HepG2 (cell line): Measurements from ENCODE around the gene MFRP.
A peak's percentile ranks its signal among the peaks of the same experiment; 100 is the strongest.

Source experiments
- EZH2 ChIP-seq: conservative IDR thresholded peaks from 2 replicates; pipeline ENCODE4 v1.6.1; 2012; ENCODE audit warnings: mild to moderate bottlenecking, low read depth, low read length, moderate library complexity
- FOXA1 ChIP-seq, 2 experiments: fragments of 450-650 bp in 1 of 2; sonication (generic) in 1 of 2; formaldehyde crosslinking in 1 of 2; IDR thresholded peaks; 2 replicates each; pipeline versions ENCODE4 v1.4.0 to v1.6.1; 2016 to 2020; ENCODE audit warnings: missing genetic modification reagents in 1 of 2
- SMYD3 ChIP-seq: sonication (generic); formaldehyde crosslinking; IDR thresholded peaks from 2 replicates; pipeline ENCODE4 v1.8.1; 2023; ENCODE audit warnings: mild to moderate bottlenecking, missing genetic modification reagents
- SRSF9 ChIP-seq: fragments of 200-400 bp; formaldehyde crosslinking; IDR thresholded peaks from 2 replicates; pipeline ENCODE4 v1.6.1; 2018; ENCODE audit warnings: borderline replicate concordance, mild to moderate bottlenecking, low read depth, low read length; ENCODE audit not compliant: insufficient read depth, poor library complexity, severe bottlenecking
- TAF1 ChIP-seq: sonication (generic); formaldehyde crosslinking; IDR thresholded peaks from 2 replicates; pipeline ENCODE4 v1.4.0; 2020; ENCODE audit warnings: missing genetic modification reagents
- ZFP36 ChIP-seq: fragments of 150-350 bp; IDR thresholded peaks from 2 replicates; pipeline ENCODE4 v1.6.1; 2018; ENCODE audit warnings: borderline replicate concordance, low read length, low read depth; ENCODE audit not compliant: partially characterized antibody
- ZNF317 ChIP-seq: sonication (generic); formaldehyde crosslinking; IDR thresholded peaks from 2 replicates; pipeline ENCODE4 v1.5.0; 2020; ENCODE audit warnings: mild to moderate bottlenecking, missing genetic modification reagents
- ZNF362 ChIP-seq: sonication (generic); formaldehyde crosslinking; IDR thresholded peaks from 2 replicates; pipeline ENCODE4 v1.4.0; 2020; ENCODE audit warnings: missing genetic modification reagents, mild to moderate bottlenecking, borderline replicate concordance
- ZNF703 ChIP-seq: sonication (generic); formaldehyde crosslinking; IDR thresholded peaks from 2 replicates; pipeline ENCODE4 v1.5.1; 2020; ENCODE audit warnings: missing genetic modification reagents, mild to moderate bottlenecking, moderate library complexity, borderline replicate concordance
- TF ChIP-seq, protein P1 (sequence below): sonication (generic); formaldehyde crosslinking; IDR thresholded peaks from 2 replicates; pipeline ENCODE4 v1.5.0; 2020; ENCODE audit warnings: mild to moderate bottlenecking, missing genetic modification reagents, moderate library complexity

DNA sequence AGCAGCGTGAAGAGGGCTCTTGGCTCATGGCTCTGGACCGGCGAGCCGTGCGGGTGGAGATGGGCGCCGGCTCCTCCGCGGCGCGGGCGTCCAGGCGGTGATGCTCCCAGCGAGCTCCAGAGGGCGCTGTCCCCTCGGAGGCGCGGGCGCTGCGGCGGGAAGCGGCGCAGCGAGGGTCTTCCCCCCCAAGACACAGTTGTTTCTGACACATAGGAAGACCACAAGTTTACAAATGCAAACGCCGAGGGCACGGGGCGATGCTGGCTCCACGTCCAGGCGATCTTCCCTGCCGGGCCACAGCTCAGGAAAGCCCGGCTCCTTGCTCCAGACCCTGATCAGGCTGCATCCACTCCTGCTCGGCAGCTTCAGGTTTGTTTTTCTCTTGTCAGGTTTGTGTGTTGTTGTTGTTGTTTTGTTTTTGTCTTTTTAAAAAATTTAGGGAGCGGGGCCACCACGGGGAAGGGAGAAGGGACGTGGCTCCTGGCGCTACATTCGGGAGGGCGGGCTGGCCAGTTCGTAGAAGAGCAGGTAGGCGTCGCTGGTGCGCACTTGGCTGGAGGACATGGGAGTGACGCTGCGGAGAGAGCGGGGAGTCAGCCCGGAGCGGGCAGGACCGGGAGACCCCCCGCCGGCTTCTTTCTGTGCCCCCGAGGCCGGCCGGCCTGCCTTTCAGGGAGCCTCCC is 10.0 kb upstream of the MFRP start:
- TF ChIP-seq SMYD3 (CRISPR knock-in tag) (no peak), ZFP36 (no peak), ZNF362 (no peak), SRSF9 (no peak), ZNF703 (no peak), EZH2 (no peak), TAF1 (CRISPR knock-in tag) (no peak), FOXA1 (IDR thresholded peaks at IDR 0.05) (no peak), FOXA1 (CRISPR knock-in tag; IDR thresholded peaks at IDR 0.05) (no peak), ZNF317 (no peak)
- TF ChIP-seq, protein P1, sequence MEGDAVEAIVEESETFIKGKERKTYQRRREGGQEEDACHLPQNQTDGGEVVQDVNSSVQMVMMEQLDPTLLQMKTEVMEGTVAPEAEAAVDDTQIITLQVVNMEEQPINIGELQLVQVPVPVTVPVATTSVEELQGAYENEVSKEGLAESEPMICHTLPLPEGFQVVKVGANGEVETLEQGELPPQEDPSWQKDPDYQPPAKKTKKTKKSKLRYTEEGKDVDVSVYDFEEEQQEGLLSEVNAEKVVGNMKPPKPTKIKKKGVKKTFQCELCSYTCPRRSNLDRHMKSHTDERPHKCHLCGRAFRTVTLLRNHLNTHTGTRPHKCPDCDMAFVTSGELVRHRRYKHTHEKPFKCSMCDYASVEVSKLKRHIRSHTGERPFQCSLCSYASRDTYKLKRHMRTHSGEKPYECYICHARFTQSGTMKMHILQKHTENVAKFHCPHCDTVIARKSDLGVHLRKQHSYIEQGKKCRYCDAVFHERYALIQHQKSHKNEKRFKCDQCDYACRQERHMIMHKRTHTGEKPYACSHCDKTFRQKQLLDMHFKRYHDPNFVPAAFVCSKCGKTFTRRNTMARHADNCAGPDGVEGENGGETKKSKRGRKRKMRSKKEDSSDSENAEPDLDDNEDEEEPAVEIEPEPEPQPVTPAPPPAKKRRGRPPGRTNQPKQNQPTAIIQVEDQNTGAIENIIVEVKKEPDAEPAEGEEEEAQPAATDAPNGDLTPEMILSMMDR (CRISPR knock-in tag) = peak; percentile 42; the same call in 1 of the 2 replicates
